ENCODE measurements around the gene LSM12. TPM values are rescaled to one million over a fixed set of nuclear protein-coding genes. Genes with fewer than 3 reads are reported as not detected.
A peak's percentile ranks its signal among the peaks of the same experiment; 100 is the strongest.

LSM12 gene
- polyA plus RNA-seq, 3 donors, result 24.7 to 65.8 (median 64.4) TPM

DNA sequence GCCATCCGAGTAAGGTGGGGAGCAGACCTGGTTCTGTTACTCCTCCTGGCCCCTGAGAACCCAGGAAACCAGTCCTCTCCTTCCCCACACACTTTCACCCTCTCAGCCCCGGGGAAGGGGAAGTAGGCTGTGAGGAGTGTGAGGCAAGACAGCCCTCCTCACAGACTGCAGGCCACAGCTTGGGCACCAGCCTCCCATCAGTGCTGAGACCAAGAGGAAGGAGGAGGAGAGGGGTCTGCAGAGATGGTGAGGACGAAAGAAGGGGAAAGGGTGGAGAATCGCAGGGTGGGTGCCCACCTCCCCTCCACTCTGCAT, 11.1 kb upstream of the LSM12 start:
- Histone ChIP-seq H3K4me3 (replicated peaks in 1 of 3; ENCODE audit: low read depth in 2 of 3, low read length in 3 of 3) (peak overlapping the region in 1 of 3 experiments; percentile 61), H3K4me1 (ENCODE audit: control insufficient read depth in 1 of 2, insufficient read depth in 2 of 2, low read length in 2 of 2) (peaks cover 42 to 49% of the 10 kb centered on the region in 2 donors), H2AFZ (ENCODE audit: insufficient read depth, low read depth, low read length, poor library complexity, severe bottlenecking) (no peak overlapping the region), H3K27me3 (ENCODE audit: control insufficient read depth in 2 of 2, insufficient read depth in 2 of 2, low read length in 2 of 2) (no peaks in the 10 kb centered on the region), H3K27ac (ENCODE audit: low read depth in 1 of 2, low read length in 2 of 2) (peak overlapping the region; percentile 65 to 80), H4K20me1 (ENCODE audit: insufficient read depth, low read length) (peaks cover 13% of the 10 kb centered on the region), H3K9me3 (replicated peaks in 1 of 2; ENCODE audit: control insufficient read depth in 1 of 2, insufficient read depth in 1 of 2, low read length in 2 of 2) (no peaks in the 10 kb centered on the region), H3K36me3 (replicated peaks in 1 of 2; ENCODE audit: control insufficient read depth in 1 of 2, insufficient read depth in 2 of 2, low read length in 2 of 2) (peaks cover 49 to 73% of the 10 kb centered on the region in 2 donors), H3K79me2 (ENCODE audit: insufficient read depth, low read length) (peaks cover 16% of the 10 kb centered on the region), H3K9ac (ENCODE audit: insufficient read depth, low read length, poor library complexity, severe bottlenecking) (peak overlapping the region; percentile 59), H3K4me2 (replicated peaks; ENCODE audit: extremely low read depth, low read length, poor library complexity, severe bottlenecking) (peak overlapping the region; percentile 62)
- Mint-ChIP-seq H3K4me3 (peak overlapping the region; percentile 41 to 61), H3K27me3 (ENCODE audit: low read depth in 3 of 3) (peaks cover 0 to 1% (median 0%) of the 10 kb centered on the region in 3 donors), H3K36me3 (peaks cover 61 to 83% of the 10 kb centered on the region in 2 donors), H3K27ac (peak overlapping the region; percentile 78 to 95 (median 86)), H3K9me3 (no peaks in the 10 kb centered on the region), H3K4me1 (peaks cover 49% of the 10 kb centered on the region)
- intact Hi-C loops (cut with micrococcal nuclease), result no loop called here
- TF ChIP-seq, protein P1, sequence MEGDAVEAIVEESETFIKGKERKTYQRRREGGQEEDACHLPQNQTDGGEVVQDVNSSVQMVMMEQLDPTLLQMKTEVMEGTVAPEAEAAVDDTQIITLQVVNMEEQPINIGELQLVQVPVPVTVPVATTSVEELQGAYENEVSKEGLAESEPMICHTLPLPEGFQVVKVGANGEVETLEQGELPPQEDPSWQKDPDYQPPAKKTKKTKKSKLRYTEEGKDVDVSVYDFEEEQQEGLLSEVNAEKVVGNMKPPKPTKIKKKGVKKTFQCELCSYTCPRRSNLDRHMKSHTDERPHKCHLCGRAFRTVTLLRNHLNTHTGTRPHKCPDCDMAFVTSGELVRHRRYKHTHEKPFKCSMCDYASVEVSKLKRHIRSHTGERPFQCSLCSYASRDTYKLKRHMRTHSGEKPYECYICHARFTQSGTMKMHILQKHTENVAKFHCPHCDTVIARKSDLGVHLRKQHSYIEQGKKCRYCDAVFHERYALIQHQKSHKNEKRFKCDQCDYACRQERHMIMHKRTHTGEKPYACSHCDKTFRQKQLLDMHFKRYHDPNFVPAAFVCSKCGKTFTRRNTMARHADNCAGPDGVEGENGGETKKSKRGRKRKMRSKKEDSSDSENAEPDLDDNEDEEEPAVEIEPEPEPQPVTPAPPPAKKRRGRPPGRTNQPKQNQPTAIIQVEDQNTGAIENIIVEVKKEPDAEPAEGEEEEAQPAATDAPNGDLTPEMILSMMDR (IDR thresholded peaks at IDR 0.05), result no peak
- peak; percentile 60 to 73 (median 64) for DNase-seq
- WGBS (ENCODE audit: insufficient coverage), result no CpG with 5 or more reads among the region's 4 CpGs

DNA sequence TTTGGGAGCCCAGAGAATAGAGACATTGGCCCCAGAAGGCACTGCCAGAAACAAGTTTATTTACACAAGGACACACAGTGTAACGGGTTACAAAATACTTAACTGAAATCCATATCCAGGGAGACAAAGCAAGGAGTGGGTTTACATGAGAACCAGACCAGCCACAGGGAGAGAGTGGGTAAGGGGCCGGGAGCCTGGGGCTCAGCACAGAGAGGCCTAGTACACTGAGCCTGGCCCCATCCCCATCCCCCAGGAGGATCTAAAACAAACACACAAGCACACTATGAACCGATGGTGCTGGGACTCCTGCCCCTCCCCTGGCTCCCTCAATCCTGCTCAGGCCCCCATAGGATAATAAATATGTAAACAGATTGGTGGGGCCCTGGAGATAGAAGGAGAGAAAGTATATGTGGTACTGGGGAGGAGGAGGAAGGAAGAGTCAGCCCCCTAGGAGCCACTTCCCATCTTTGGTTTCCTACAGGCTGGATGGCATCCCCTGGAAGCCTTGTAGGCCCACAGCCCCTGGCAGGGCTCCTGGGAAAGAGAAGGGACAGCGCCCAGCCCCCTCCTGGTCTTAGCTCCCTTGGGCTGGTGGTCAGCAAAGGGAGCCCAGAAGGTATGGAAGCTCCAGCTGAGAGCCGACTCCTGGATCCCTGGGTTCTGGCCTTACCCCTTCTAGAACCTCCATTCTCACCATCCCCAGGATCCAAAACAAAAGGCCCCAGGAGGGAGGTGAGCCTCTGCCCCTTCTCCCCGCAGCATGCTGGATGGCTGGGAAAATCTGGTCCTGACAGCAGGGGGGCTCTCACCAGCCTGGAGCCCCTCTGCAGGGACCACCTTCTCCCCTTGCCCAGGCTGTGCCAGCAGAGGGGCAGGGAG, 10.5 kb upstream of the LSM12 start:
- H3K27ac ChIP-seq (ENCODE audit: low read depth in 1 of 2, low read length in 2 of 2), result peak overlapping the region; percentile 65 to 80
- Mint-ChIP-seq H3K4me1 (peaks cover 54% of the 10 kb centered on the region), H3K9me3 (no peaks in the 10 kb centered on the region), H3K4me3 (peak overlapping the region in 1 of 2 donors; percentile 61), H3K27me3 (ENCODE audit: low read depth in 3 of 3) (peaks cover 0 to 1% (median 0%) of the 10 kb centered on the region in 3 donors), H3K36me3 (peaks cover 55 to 77% of the 10 kb centered on the region in 2 donors), H3K27ac (peak overlapping the region; percentile 78 to 95 (median 86))
- peak overlapping the region; percentile 59 for H3K9ac ChIP-seq (ENCODE audit: insufficient read depth, low read length, poor library complexity, severe bottlenecking)
- TF ChIP-seq, protein P1 (IDR thresholded peaks at IDR 0.05), result no peak
- H3K9me3 ChIP-seq (replicated peaks in 1 of 2; ENCODE audit: control insufficient read depth in 1 of 2, insufficient read depth in 1 of 2, low read length in 2 of 2), result no peaks in the 10 kb centered on the region
- WGBS (ENCODE audit: insufficient coverage), result no CpG with 5 or more reads among the region's 6 CpGs
- H3K4me3 ChIP-seq (replicated peaks in 1 of 3; ENCODE audit: low read depth in 2 of 3, low read length in 3 of 3), result peak overlapping the region in 1 of 3 experiments; percentile 61
- peaks cover 17% of the 10 kb centered on the region for H3K79me2 ChIP-seq (ENCODE audit: insufficient read depth, low read length)
- H3K36me3 ChIP-seq (replicated peaks in 1 of 2; ENCODE audit: control insufficient read depth in 1 of 2, insufficient read depth in 2 of 2, low read length in 2 of 2), result peaks cover 43 to 67% of the 10 kb centered on the region in 2 donors
- H3K27me3 ChIP-seq (ENCODE audit: control insufficient read depth in 2 of 2, insufficient read depth in 2 of 2, low read length in 2 of 2), result no peaks in the 10 kb centered on the region
- intact Hi-C loops (cut with micrococcal nuclease), result no loop called here
- no peak for DNase-seq
- no peak overlapping the region for H2AFZ ChIP-seq (ENCODE audit: insufficient read depth, low read depth, low read length, poor library complexity, severe bottlenecking)
- H4K20me1 ChIP-seq (ENCODE audit: insufficient read depth, low read length), result peaks cover 13% of the 10 kb centered on the region
- peaks cover 46 to 55% of the 10 kb centered on the region in 2 donors for H3K4me1 ChIP-seq (ENCODE audit: control insufficient read depth in 1 of 2, insufficient read depth in 2 of 2, low read length in 2 of 2)
- peak overlapping the region; percentile 62 for H3K4me2 ChIP-seq (replicated peaks; ENCODE audit: extremely low read depth, low read length, poor library complexity, severe bottlenecking)
